Stimulated activated CD4-positive, alpha-beta T cell treated with anti-CD3 and anti-CD28 coated beads, Interleukin-2, amount 100 ng/mL, for 48 hours (primary cell): ENCODE measurements around the gene TRUB1.

Experiments used
- DNase-seq, 2 donors: peaks; one replicate each; pipeline ENCODE4 v3.0.0-alpha.2; 2020

The TRUB1 gene

GRCh38 chr10:114982989-114983388 lies 45.0 kb downstream of the TRUB1 start:
- no peak for DNase-seq

- DNase-seq = no peak
Observed at GRCh38 chr10:114987995-114988394, 50.0 kb downstream of the TRUB1 start.

- no peak for DNase-seq
Observed at GRCh38 chr10:114990586-114990985, 52.6 kb downstream of the TRUB1 start.

GRCh38 chr10:114990991-114991390 lies 53.0 kb downstream of the TRUB1 start:
- no peak for DNase-seq

GRCh38 chr10:114992189-114992775 lies 54.3 kb downstream of the TRUB1 start:
- DNase-seq = no peak

GRCh38 chr10:114995468-114996247 lies 57.7 kb downstream of the TRUB1 start:
- DNase-seq = no peak

GRCh38 chr10:114996542-114996941 lies 58.5 kb downstream of the TRUB1 start:
- DNase-seq = no peak

- DNase-seq = no peak
Observed at GRCh38 chr10:114998993-114999392, 61.0 kb downstream of the TRUB1 start.

GRCh38 chr10:115001506-115002381 lies 63.7 kb downstream of the TRUB1 start:
- no peak for DNase-seq

GRCh38 chr10:115003396-115003795 lies 65.4 kb downstream of the TRUB1 start:
- no peak for DNase-seq

GRCh38 chr10:115004236-115004862 lies 66.4 kb downstream of the TRUB1 start:
- no peak for DNase-seq

GRCh38 chr10:115005771-115006170 lies 67.8 kb downstream of the TRUB1 start:
- DNase-seq = no peak

GRCh38 chr10:115018185-115018931 lies 80.4 kb downstream of the TRUB1 start:
- DNase-seq = no peak

- DNase-seq = no peak
Observed at GRCh38 chr10:115020449-115020848, 82.5 kb downstream of the TRUB1 start.

- no peak for DNase-seq
Observed at GRCh38 chr10:115022733-115023132, 84.7 kb downstream of the TRUB1 start.

GRCh38 chr10:115023715-115024114 lies 85.7 kb downstream of the TRUB1 start:
- no peak for DNase-seq

- no peak for DNase-seq
Observed at GRCh38 chr10:115024371-115024770, 86.4 kb downstream of the TRUB1 start.

GRCh38 chr10:115026056-115026745 lies 88.2 kb downstream of the TRUB1 start:
- DNase-seq = no peak

- no peak for DNase-seq
Observed at GRCh38 chr10:115026746-115027140, 88.7 kb downstream of the TRUB1 start.
